Heart left ventricle (tissue), 16 donors: ENCODE measurements around the gene TMEM178B. TPM values are rescaled to one million over a fixed set of nuclear protein-coding genes. Genes with fewer than 3 reads are reported as not detected.

Experiments
- ATAC-seq, 4 donors: fragments of 200-7000 bp; cut with Tn5 transposase; one replicate each; pipeline ENCODE4 v1.9.1; 2020 to 2022; ENCODE audit warnings: moderate library complexity in 4 of 4, mild to moderate bottlenecking in 3 of 4, moderate number of reproducible peaks in 1 of 4
- DNase-seq, 5 donors: peaks; one replicate each; pipeline ENCODE4 v3.0.0-alpha.2; 2020
- H3K27ac ChIP-seq, 12 donors: fragments of 200-600 bp; sonication (generic) in 4 of 12; one replicate each; pipeline versions ENCODE4 v1.5.0 to v1.8.0; 2016 to 2022; ENCODE audit warnings: mild to moderate bottlenecking in 2 of 12
- H3K27me3 ChIP-seq, 9 donors: fragments of 200-600 bp; sonication (generic) in 2 of 9; one replicate each; pipeline versions ENCODE4 v1.5.1 to v1.8.0; 2016 to 2022; ENCODE audit warnings: mild to moderate bottlenecking in 3 of 9
- H3K36me3 ChIP-seq, 9 donors: fragments of 200-600 bp; sonication (generic) in 2 of 9; one replicate each; pipeline versions ENCODE4 v1.5.0 to v1.8.0; 2018 to 2022; ENCODE audit warnings: mild to moderate bottlenecking in 2 of 9
- H3K4me1 ChIP-seq, 12 donors: fragments of 200-600 bp; sonication (generic) in 4 of 12; one replicate each; pipeline versions ENCODE4 v1.5.0 to v1.8.0; 2016 to 2022; ENCODE audit warnings: mild to moderate bottlenecking in 3 of 12
- H3K4me3 ChIP-seq, 12 donors: fragments of 200-600 bp; sonication (generic) in 4 of 12; one replicate each; pipeline versions ENCODE4 v1.5.0 to v1.8.0; 2017 to 2022; ENCODE audit warnings: mild to moderate bottlenecking in 9 of 12, moderate library complexity in 4 of 12
- H3K9me3 ChIP-seq, 12 donors: fragments of 200-600 bp; sonication (generic) in 4 of 12; one replicate each; pipeline versions ENCODE4 v1.5.0 to v1.8.0; 2016 to 2022; ENCODE audit warnings: mild to moderate bottlenecking in 1 of 12
- POLR2A ChIP-seq, 2 donors: fragments of 450-650 bp; IDR thresholded peaks; one replicate each; pipeline ENCODE4 v1.6.1; 2017; ENCODE audit warnings: antibody characterized with exemption in 2 of 2, mild to moderate bottlenecking in 2 of 2, moderate library complexity in 2 of 2
- WGBS, 4 donors: extraction: QIAGEN DNeasy Blood & Tissue Kit in 2 of 4; methylation state at CpG; one replicate each; pipeline versions ENCODE4 v1.1.5 to v1.1.7; 2013 to 2018; 5-methylcytosine and 5-hydroxymethylcytosine counted together
- intact Hi-C, 10 donors: fragments of 100-400 bp; cut with DNase I; formaldehyde crosslinking; loops; one replicate each; pipeline versions ENCODE4 v1.11.1 to v1.14.2; 2022
- polyA plus RNA-seq, 2 donors: library from polyadenylated mRNA; stranded (reverse); fragments of 200-250 nt; gene quantifications; one replicate each; pipeline ENCODE4 v1.2.3, GENCODE V29; 2013
- total RNA-seq, 9 donors: library from RNA; depleted of rRNA in 2 of 9; stranded (reverse); fragments of >200 nt in 2 of 9; fragmentation: NEBNext Ultra II Directional in 3 of 9; extraction: Animal tissue kit (Norgen Biotek cat#: 25700) in 3 of 9; gene quantifications; one replicate each; pipeline versions ENCODE4 v1.1.0 to v1.2.4, GENCODE V29; 2016 to 2023
- TF ChIP-seq, protein P1 (sequence below), 12 donors: fragments of 200-600 bp; sonication (generic) in 4 of 12; IDR thresholded peaks; one replicate each; pipeline versions ENCODE4 v1.5.0 to v1.8.0; 2018 to 2022; ENCODE audit warnings: antibody characterized with exemption in 12 of 12, mild to moderate bottlenecking in 5 of 12
- donor health status: ischemic (EF 13 %, LVEDD 7.1; RV severe dilation, severe dysfunction).
- donor health status: healthy with polysubstance abuse.
- donor health status: DM: no; HTN: yes; CAD: no.
- donor health status: DM: no; HTN: no; CAD: no.
- donor health status: ischemic (EF 25% LVEDD 6.9; RV normal size, moderate dysfunction).
- donor health status: ischemic (EF 25% LVEDD 5.7; RV mildly dilated, moderate dysfunction).
- donor health status: healthy.
- donor health status: DM: yes; HTN: yes; CAD: no.
- donor health status: ischemic (EF 35%, LVEDD 5.7; RV mildly dilated, moderate dysfunction).
- donor health status: nonischemic (EF 11% LVEDD 7.7; RV severe dilation, severe dysfunction).
- donor health status: DM: yes; HTN: yes; CAD: no.
- donor health status: PGD.
- donor health status: ischemic (EF 29% LVEDD 5.4; RV normal size, mild dysfunction).
- donor health status: nonischemic (EF 23%, LVEDD 6.1; RV moderate dilation, normal function).

Gene TMEM178B
- total and polyA plus RNA-seq, 11 donors = 1.2 to 58.5 (median 19.0) TPM

DNA sequence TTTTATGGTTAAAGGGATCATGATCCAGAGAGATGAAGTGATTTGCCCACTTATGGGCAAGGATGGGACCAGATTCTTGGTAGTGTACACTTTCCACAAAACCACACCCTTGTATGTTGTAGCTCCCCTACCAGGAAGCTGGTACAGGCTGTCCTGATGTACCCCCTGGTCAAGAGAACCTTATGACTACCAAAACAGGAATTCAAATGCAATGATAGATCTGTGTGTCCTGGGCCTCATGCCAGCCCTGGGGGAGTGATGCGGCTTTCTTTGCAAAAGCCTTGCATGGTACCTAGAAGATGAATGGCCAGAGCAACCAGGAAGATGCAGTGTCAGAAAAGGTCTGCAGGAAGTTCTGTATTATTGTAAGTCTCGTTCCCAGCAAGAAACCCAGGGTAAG, 382.4 kb downstream of the TMEM178B start:
- peak in 1 of 5 donors; percentile 45 for DNase-seq
- Histone ChIP-seq H3K9me3 (no peaks in the 10 kb centered on the region), H3K27ac (no peak overlapping the region), H3K36me3 (no peaks in the 10 kb centered on the region), H3K4me3 (no peak overlapping the region), H3K4me1 (peaks cover 0 to 24% (median 5%) of the 10 kb centered on the region in 12 donors), H3K27me3 (no peaks in the 10 kb centered on the region)
- intact Hi-C loops = no loop called here
- 59 to 70% (median 65%) methylated on average over 2 of the region's 2 CpGs for WGBS, 4 donors
- peak in 2 of 4 donors; percentile 45 to 48 for ATAC-seq
- TF ChIP-seq, protein P1, sequence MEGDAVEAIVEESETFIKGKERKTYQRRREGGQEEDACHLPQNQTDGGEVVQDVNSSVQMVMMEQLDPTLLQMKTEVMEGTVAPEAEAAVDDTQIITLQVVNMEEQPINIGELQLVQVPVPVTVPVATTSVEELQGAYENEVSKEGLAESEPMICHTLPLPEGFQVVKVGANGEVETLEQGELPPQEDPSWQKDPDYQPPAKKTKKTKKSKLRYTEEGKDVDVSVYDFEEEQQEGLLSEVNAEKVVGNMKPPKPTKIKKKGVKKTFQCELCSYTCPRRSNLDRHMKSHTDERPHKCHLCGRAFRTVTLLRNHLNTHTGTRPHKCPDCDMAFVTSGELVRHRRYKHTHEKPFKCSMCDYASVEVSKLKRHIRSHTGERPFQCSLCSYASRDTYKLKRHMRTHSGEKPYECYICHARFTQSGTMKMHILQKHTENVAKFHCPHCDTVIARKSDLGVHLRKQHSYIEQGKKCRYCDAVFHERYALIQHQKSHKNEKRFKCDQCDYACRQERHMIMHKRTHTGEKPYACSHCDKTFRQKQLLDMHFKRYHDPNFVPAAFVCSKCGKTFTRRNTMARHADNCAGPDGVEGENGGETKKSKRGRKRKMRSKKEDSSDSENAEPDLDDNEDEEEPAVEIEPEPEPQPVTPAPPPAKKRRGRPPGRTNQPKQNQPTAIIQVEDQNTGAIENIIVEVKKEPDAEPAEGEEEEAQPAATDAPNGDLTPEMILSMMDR (IDR thresholded peaks at IDR 0.05) = no peak
- TF ChIP-seq POLR2A (IDR thresholded peaks at IDR 0.05) = no peak

DNA sequence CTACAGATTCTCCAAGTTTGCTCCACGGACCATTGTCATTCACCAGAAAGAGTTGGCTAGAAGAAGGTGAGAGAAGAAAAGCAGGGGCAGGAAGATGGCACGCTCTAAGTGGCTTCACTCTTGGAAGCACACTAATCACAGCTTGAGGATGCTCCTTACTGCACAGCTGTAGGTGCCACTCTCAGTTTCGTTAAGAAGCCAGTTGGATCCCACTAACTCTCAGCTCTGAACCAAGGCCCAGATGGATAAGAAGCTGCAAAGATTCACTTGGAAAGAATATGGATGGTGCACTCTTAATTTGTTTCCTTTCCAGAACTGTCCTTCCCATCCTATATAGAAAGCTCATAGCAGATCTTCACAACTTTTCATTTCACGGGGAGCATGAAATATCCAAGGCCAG, 382.8 kb downstream of the TMEM178B start:
- WGBS, 4 donors = 78 to 91% (median 82%) methylated on average over 4 of the region's 4 CpGs
- Histone ChIP-seq H3K27me3 (no peaks in the 10 kb centered on the region), H3K27ac (no peak overlapping the region), H3K4me3 (no peak overlapping the region), H3K9me3 (no peaks in the 10 kb centered on the region), H3K36me3 (no peaks in the 10 kb centered on the region), H3K4me1 (peaks cover 0 to 28% (median 8%) of the 10 kb centered on the region in 12 donors)
- intact Hi-C loops = no loop called here
- no peak for ATAC-seq
- TF ChIP-seq, protein P1 (IDR thresholded peaks at IDR 0.05) = no peak
- no peak for TF ChIP-seq POLR2A (IDR thresholded peaks at IDR 0.05)
- no peak for DNase-seq

DNA sequence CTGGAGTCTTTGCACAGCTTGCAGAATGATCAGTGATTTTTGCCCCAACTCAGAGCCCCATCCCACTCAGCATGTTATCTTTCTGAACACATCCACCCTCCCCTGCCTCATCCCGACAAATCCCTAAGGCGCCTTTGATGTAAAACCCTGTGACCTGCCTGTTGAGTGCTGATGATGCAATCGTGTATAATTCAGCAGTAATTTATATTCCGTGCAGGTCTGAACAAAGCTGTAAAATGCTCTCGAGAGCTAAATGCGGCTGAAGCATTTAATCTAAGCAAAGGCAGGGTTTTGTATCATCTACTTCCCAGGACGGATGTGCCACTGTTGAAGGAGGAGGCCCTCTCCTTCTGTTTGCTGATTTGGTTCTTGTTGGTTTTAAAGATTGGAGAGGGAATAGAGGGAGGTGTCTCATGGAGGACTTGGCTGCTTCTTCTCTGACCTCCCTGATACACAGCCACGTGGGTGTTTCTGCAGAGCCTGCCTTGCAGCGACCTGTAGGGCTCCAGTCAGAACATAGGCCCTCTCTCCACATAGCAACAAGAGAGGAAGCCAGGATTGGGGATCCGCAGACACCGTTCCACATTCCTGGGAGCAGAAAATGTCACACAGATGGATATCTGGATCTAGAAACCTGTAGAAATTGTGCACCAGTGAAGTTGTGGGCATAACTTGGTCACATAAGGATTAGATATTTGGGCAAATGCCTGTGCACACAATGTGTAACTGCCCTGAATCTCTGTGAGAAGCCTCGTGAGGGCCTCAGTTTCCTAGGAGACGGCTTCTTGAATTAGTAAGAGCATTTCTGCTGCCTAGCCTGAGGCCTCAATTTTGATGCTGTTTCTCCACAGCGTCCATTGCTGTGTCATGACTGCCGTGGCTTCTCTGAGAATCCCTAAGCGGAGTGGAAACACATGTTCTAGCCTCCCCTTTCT, 387.2 kb downstream of the TMEM178B start:
- Histone ChIP-seq H3K27me3 (no peaks in the 10 kb centered on the region), H3K36me3 (no peaks in the 10 kb centered on the region), H3K4me1 (peaks cover 0 to 36% (median 11%) of the 10 kb centered on the region in 12 donors), H3K4me3 (no peak overlapping the region), H3K9me3 (no peaks in the 10 kb centered on the region), H3K27ac (no peak overlapping the region)
- intact Hi-C loops = no loop called here
- TF ChIP-seq POLR2A (IDR thresholded peaks at IDR 0.05) = no peak
- TF ChIP-seq, protein P1 (IDR thresholded peaks at IDR 0.05) = no peak
- DNase-seq = peak in 1 of 5 donors; percentile 38
- peak; percentile 50 to 69 (median 65) for ATAC-seq
- WGBS, 4 donors = 53 to 71% (median 60%) methylated on average over 16 of the region's 16 CpGs

DNA sequence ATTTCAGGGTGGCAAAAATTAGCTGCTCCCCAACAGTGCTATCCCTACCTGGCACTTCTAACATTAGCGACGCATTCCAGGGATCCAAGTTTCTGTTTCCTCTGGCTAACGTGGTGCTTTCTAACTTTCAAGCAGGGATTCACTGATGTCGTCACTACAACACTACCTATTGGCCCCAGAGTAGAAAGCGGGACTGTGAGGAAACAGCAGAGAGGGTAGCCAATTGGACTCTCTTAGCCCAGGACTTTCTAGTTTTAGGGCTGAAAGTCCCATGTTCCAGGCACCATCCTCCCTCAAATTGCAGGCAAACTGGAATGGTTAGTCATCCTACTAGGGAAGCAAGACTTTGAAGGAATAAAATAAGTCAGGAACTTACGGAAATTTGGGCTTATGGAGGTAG, 388.1 kb downstream of the TMEM178B start:
- no peaks in the 10 kb centered on the region for H3K9me3 ChIP-seq
- H3K36me3 ChIP-seq = no peaks in the 10 kb centered on the region
- H3K27ac ChIP-seq = no peak overlapping the region
- peaks cover 0 to 35% (median 13%) of the 10 kb centered on the region in 12 donors for H3K4me1 ChIP-seq
- TF ChIP-seq, protein P1 (IDR thresholded peaks at IDR 0.05) = no peak
- no peak for TF ChIP-seq POLR2A (IDR thresholded peaks at IDR 0.05)
- no peaks in the 10 kb centered on the region for H3K27me3 ChIP-seq
- no peak for ATAC-seq
- no peak for DNase-seq
- WGBS, 4 donors = 76 to 83% (median 78%) methylated on average over 6 of the region's 6 CpGs
- intact Hi-C loops = no loop called here
- H3K4me3 ChIP-seq = no peak overlapping the region
